Effector CD8-positive, alpha-beta T cell (primary cell): ENCODE results near the gene DHRS1.
"Not testable (repeated sequence)": the region's sequence is repeated elsewhere in the genome, so short reads cannot be mapped to it uniquely, and the experiment has no call there.

Experiments used
- DNase-seq: peaks from one replicate; lab custom pipeline; 2025; lab: John Stamatoyannopoulos, UW

DHRS1 gene

GRCh38 chr14:24327914-24328313 is 28.3 kb upstream of the DHRS1 start:
- DNase-seq: not testable (repeated sequence)

GRCh38 chr14:24327303-24327702 is 27.7 kb upstream of the DHRS1 start:
- DNase-seq: no peak

GRCh38 chr14:24325963-24326362 is 26.4 kb upstream of the DHRS1 start:
- DNase-seq: no peak

- DNase-seq: no peak
These were observed 25.5 kb upstream of the DHRS1 start for GRCh38 chr14:24325041-24325530.

- no peak for DNase-seq
These were observed 24.4 kb upstream of the DHRS1 start for GRCh38 chr14:24324024-24324423.

- no peak for DNase-seq
These were observed 23.8 kb upstream of the DHRS1 start for GRCh38 chr14:24323341-24323740.

GRCh38 chr14:24322672-24323071 is 23.1 kb upstream of the DHRS1 start:
- no peak for DNase-seq

GRCh38 chr14:24321212-24321975 is 21.8 kb upstream of the DHRS1 start:
- DNase-seq: no peak

- no peak for DNase-seq
These were observed 17.8 kb upstream of the DHRS1 start for GRCh38 chr14:24317141-24317928.

- DNase-seq: no peak
These were observed 17.0 kb upstream of the DHRS1 start for GRCh38 chr14:24316597-24316950.

GRCh38 chr14:24315807-24316596 is 16.4 kb upstream of the DHRS1 start:
- no peak for DNase-seq

GRCh38 chr14:24315243-24315806 is 15.7 kb upstream of the DHRS1 start:
- no peak for DNase-seq

GRCh38 chr14:24314377-24315193 is 15.0 kb upstream of the DHRS1 start:
- no peak for DNase-seq

- DNase-seq: no peak
These were observed 14.3 kb upstream of the DHRS1 start for GRCh38 chr14:24313913-24314312.

- DNase-seq: no peak
These were observed 13.3 kb upstream of the DHRS1 start for GRCh38 chr14:24312736-24313507.

GRCh38 chr14:24311837-24312615 is 12.4 kb upstream of the DHRS1 start:
- DNase-seq: no peak

GRCh38 chr14:24310646-24311604 is 11.3 kb upstream of the DHRS1 start, which contains the start of gene LTB4R:
LTB4R (plus strand) TSS chr14:24311502; CDS start chr14:24315652, 4,150 bp downstream.
- DNase-seq: peak; percentile 37

- no peak for DNase-seq
These were observed 10.7 kb upstream of the DHRS1 start for GRCh38 chr14:24310265-24310645.
